Osteoblast (primary cell): ENCODE results near the gene ZDHHC8. TPM values are rescaled to one million over a fixed set of nuclear protein-coding genes. Genes with fewer than 3 reads are reported as not detected.

Source experiments
- DNase-seq: peaks from one replicate; pipeline ENCODE4 v3.0.0; 2011; ENCODE audit warnings: low spot score, mixed read lengths; ENCODE audit not compliant: insufficient read length; ENCODE audit errors: missing footprints
- H2AFZ ChIP-seq: 2 replicates; pipeline ENCODE4 v1.6.0; 2011; ENCODE audit warnings: mild to moderate bottlenecking, low read length
- H3K27ac ChIP-seq: 2 replicates; pipeline ENCODE4 v1.5.1; 2011; ENCODE audit warnings: mild to moderate bottlenecking, low read depth, low read length, moderate library complexity
- H3K27me3 ChIP-seq: 2 replicates; pipeline ENCODE4 v1.6.0; 2012; ENCODE audit warnings: mild to moderate bottlenecking, control low read depth, inconsistent platforms, low read length, moderate library complexity; ENCODE audit not compliant: insufficient read depth
- H3K36me3 ChIP-seq: 2 replicates; pipeline ENCODE4 v1.5.1; 2011; ENCODE audit warnings: mild to moderate bottlenecking, low read length, control low read depth, moderate library complexity; ENCODE audit not compliant: insufficient read depth
- H3K4me1 ChIP-seq: 2 replicates; pipeline ENCODE4 v1.5.1; 2011; ENCODE audit warnings: mild to moderate bottlenecking, low read length, control low read depth, moderate library complexity; ENCODE audit not compliant: insufficient read depth
- H3K4me2 ChIP-seq: 2 replicates; pipeline ENCODE4 v1.6.0; 2011; ENCODE audit warnings: mild to moderate bottlenecking, low read length; ENCODE audit not compliant: insufficient read depth
- H3K4me3 ChIP-seq: fragments of 200-600 bp; sonication (generic); 3 replicates; pipeline ENCODE4 v1.5.1; 2012; ENCODE audit warnings: mild to moderate bottlenecking, low read length, inconsistent platforms; ENCODE audit not compliant: insufficient read depth
- H3K79me2 ChIP-seq: 2 replicates; pipeline ENCODE4 v1.6.0; 2012; ENCODE audit warnings: mild to moderate bottlenecking, low read length, control low read depth, inconsistent platforms; ENCODE audit not compliant: insufficient read depth
- H3K9me3 ChIP-seq: 2 replicates; pipeline ENCODE4 v1.5.1; 2011; ENCODE audit warnings: low read depth, low read length, control low read depth
- H4K20me1 ChIP-seq: 2 replicates; pipeline ENCODE4 v1.6.0; 2012; ENCODE audit warnings: mild to moderate bottlenecking, low read length, control low read depth; ENCODE audit not compliant: insufficient read depth
- CTCF ChIP-seq: IDR thresholded peaks from 2 replicates; pipeline ENCODE4 v1.5.1; 2011; ENCODE audit warnings: mild to moderate bottlenecking, low read depth, low read length, moderate library complexity; ENCODE audit errors: extremely low read depth
- total RNA-seq: library from RNA; depleted of rRNA; stranded (reverse); fragments of >200 nt; gene quantifications from 2 replicates; pipeline ENCODE4 v1.2.3, GENCODE V29; 2012

ZDHHC8 gene
- total RNA-seq, 1 donor: 9.8 TPM

GRCh38 chr22:20181884-20182236, 50.3 kb downstream of the ZDHHC8 start:
- Histone ChIP-seq H3K27ac (no peak overlapping the region), H3K27me3 (no peaks in the 10 kb centered on the region), H3K79me2 (no peaks in the 10 kb centered on the region), H2AFZ (no peak overlapping the region), H3K4me2 (no peak overlapping the region), H3K4me1 (no peaks in the 10 kb centered on the region), H4K20me1 (no peaks in the 10 kb centered on the region), H3K4me3 (no peak overlapping the region), H3K9me3 (no peaks in the 10 kb centered on the region), H3K36me3 (no peaks in the 10 kb centered on the region)
- TF ChIP-seq CTCF: no peak
- DNase-seq: no peak

- TF ChIP-seq CTCF: no peak
- H3K4me2 ChIP-seq: no peak overlapping the region
- H3K4me3 ChIP-seq: no peak overlapping the region
- no peak for DNase-seq
- H3K36me3 ChIP-seq: no peaks in the 10 kb centered on the region
- no peak overlapping the region for H2AFZ ChIP-seq
- no peaks in the 10 kb centered on the region for H3K79me2 ChIP-seq
- H3K9me3 ChIP-seq: no peaks in the 10 kb centered on the region
- H4K20me1 ChIP-seq: no peaks in the 10 kb centered on the region
- H3K27ac ChIP-seq: no peak overlapping the region
- no peaks in the 10 kb centered on the region for H3K27me3 ChIP-seq
- no peaks in the 10 kb centered on the region for H3K4me1 ChIP-seq
These were observed 50.8 kb downstream of the ZDHHC8 start for GRCh38 chr22:20182365-20182764.

- Histone ChIP-seq H3K4me3 (no peak overlapping the region), H3K4me1 (no peaks in the 10 kb centered on the region), H4K20me1 (no peaks in the 10 kb centered on the region), H2AFZ (no peak overlapping the region), H3K27me3 (no peaks in the 10 kb centered on the region), H3K9me3 (no peaks in the 10 kb centered on the region), H3K27ac (no peak overlapping the region), H3K36me3 (no peaks in the 10 kb centered on the region), H3K4me2 (no peak overlapping the region), H3K79me2 (no peaks in the 10 kb centered on the region)
- no peak for TF ChIP-seq CTCF
- DNase-seq: no peak
These were observed 51.5 kb downstream of the ZDHHC8 start for GRCh38 chr22:20183101-20183500.

GRCh38 chr22:20183823-20184222, 52.2 kb downstream of the ZDHHC8 start:
- no peak overlapping the region for H3K4me2 ChIP-seq
- no peak for DNase-seq
- H3K79me2 ChIP-seq: no peaks in the 10 kb centered on the region
- no peaks in the 10 kb centered on the region for H3K4me1 ChIP-seq
- no peak overlapping the region for H2AFZ ChIP-seq
- no peak overlapping the region for H3K27ac ChIP-seq
- no peak overlapping the region for H3K4me3 ChIP-seq
- H3K36me3 ChIP-seq: no peaks in the 10 kb centered on the region
- no peaks in the 10 kb centered on the region for H4K20me1 ChIP-seq
- TF ChIP-seq CTCF: no peak
- no peaks in the 10 kb centered on the region for H3K27me3 ChIP-seq
- no peaks in the 10 kb centered on the region for H3K9me3 ChIP-seq
